GM03348 (cell line): ENCODE data around the gene NTHL1.
A peak's percentile ranks its signal among the peaks of the same experiment; 100 is the strongest.
"Not testable (repeated sequence)": the region's sequence is repeated elsewhere in the genome, so short reads cannot be mapped to it uniquely, and the experiment has no call there.

Source experiments
- DNase-seq: peaks from one replicate; pipeline ENCODE4 v3.0.0; 2012; ENCODE audit warnings: low spot score

The NTHL1 gene

DNA sequence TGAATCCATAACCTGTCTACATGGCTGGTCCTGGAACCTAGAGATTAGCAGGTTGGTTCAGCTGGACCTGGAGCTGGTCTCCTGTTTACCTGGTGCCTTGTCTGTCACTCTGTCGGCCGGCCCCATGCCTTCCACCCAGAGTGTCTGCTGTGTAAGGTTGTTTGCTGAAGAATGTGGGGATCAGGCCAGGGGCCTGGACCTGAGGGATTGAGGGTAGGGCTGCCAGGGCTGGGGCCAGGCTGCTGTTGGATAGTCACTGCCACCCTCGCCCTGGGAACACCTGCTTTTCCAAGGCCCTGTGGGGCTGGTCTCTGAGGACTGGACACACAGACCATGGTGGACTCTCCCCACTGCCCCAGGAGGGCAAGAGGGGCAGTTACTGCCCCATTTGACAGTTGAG is 19.5 kb downstream of the NTHL1 start:
- DNase-seq, result no peak

DNA sequence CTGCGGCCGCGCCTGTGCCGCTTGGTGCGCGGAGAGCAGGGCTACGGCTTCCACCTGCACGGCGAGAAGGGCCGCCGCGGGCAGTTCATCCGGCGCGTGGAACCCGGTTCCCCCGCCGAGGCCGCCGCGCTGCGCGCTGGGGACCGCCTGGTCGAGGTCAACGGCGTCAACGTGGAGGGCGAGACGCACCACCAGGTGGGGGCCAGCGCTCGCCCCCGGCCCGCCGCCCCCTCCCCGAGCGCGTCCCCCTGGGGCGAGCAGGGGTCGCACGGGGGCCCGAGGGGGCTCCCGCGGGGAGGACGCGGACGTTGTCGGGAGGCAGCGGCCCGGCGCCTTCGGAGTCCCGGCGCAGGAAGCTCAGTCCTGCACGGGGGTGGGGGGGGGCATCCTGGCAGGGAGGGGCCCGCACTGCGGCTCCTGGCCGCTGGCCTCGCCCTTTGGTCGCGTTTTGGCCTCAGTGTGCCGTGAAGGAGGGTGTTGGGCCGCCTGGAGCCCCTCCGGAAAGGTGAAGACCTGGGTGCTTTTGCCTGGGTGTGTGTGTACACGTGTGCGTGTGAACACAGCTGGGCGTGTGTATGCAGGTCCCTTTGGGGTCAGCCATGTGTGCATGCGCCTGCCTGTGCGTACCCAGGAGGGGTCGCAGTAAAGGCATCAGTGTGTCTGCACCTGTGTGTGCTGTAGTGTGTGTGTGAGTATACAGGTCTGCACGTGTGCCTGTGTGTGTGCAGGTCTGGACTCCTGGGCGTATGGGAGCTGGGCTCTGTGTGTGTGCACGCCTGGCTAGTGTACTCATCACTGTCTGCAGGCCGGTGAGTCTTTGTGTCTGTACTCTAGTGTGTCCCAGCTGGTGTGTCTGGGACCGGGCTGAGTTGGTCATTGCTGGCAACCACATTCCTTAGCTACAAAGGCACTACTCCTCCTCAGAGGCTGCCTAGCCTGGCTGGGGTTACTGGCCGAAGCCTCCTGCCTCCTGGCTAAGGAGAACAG is 20.3 kb downstream of the NTHL1 start:
- DNase-seq, result peak; percentile 63

DNA sequence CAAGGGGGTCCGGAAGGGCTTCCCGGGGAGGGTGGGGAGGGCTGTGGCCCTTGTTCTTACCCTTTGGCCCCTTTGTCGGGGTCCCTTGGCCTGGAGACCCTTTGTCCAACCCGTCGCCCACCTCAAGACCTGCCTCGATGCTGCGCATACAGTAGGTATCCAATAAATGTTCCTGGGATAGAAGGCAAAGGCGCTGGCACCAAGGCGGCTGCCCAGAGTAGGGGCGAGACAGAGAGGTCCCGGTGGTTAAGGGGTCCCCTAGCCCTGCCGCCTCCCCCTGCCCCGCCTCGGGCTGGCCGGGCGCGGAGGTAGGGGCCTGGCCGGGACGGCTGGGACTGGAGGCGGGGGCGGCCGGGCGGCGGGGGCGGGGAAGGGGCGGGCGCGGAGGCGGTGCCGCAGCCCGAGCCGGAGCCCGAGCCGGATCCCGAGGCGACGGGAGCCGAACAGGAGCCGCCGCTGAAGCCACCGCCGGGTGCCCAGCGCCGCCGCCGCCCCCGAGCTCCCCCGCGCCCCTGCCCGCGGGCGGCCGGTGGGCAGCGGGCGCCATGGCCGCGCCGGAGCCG is 21.1 kb downstream of the NTHL1 start, which contains the start of gene NHERF2:
TSS of gene NHERF2 (plus strand) at position 442 of the 563 bp plus-strand sequence. CDS start at position 546, 104 bp downstream.
- peak; percentile 90 for DNase-seq

DNA sequence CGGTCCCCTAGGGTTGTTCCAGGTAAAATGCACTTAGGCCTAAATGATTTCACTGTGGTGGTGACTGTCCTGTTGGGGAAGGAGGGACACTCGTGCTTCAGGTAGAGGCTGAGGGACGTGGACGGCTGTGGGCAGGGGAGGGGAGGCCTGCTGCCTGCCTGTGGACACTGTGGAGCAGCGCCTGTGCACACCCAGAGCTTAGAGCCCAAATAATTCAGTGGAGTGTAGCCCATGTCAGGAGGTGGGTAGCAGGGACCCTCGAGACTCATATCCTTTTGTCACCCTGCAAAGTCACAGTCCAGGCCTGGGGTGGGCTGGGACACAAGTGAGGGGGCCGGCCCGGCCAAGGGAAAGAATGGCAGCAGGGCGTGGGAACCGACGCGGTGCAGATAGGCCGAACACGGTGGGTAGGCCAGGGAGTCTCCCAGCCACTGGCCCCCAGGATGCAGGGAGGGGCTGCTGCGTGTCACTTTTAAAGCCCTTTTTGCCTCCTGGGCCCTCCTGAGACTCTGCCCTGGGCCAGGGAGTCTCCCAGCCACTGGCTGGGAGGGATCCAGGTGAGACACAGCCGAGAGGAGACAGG is 21.7 kb downstream of the NTHL1 start:
- DNase-seq, result no peak

- no peak for DNase-seq
Observed at GRCh38 chr16:2025251-2025650, 22.4 kb downstream of the NTHL1 start.

GRCh38 chr16:2024032-2024420 is 23.6 kb downstream of the NTHL1 start:
- DNase-seq, result no peak

DNA sequence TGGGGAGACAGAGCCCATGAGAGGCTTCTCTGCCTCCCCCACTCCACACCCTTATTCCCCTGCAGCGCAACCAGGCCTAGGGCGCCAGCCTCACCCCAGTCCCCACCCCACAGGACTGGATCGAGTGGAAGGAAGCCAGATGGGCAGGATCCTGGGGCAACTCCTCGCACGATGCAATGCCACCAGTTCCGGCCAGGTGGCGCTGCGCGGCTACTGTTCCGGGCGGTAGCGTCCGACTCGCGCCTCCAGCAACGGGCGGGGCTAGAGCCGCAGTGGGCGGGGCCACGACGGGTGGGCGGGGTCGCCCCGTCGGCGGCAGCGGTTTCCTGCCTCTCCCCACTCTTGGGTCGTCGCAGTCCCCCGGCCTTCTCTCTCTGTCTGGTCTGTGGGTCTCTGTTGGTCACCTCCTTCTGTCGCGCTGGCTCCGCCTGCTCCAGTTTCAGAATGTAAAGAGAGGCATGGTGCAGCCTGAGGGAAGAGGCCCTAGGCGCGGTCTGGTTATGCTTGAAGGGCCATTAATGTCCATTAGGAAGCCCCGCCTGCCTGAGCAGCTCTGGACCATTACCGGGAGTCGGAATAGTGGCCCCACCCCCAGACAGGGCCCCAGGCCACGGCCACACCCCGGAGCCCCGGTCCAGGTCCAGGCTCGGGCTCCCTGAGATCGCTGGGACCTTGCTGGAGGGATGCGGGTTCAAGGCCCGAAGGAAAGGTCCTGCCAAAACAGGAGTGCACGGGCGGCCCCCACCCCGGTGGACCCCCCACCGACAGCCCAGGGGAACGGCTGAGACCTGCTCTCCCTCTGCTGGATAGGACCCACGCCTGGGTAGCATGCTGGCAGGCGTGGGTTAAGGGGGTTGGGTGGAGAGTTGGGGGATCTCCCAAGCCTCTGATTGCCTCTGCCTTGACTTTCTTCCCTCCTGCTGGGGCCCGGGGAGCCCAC is 24.3 kb downstream of the NTHL1 start:
- peak; percentile 97 for DNase-seq

DNA sequence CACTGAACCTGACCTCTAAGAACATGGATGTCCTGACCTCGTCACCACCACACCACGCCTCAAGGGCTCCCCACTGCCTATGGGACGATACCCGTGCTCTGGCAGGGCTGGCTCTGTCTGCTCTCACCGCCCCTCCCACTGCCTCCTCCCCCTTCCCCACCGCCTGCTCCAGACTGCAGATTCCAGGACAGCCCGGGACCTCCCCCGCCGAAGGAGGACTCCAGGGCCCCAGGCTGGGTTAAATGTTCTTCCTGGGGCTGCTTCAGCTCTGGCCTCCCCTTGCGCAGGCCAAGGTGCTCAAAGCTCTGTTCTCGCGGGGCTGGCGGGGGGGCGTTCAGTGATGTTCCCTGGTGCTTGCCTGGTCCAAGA is 24.9 kb downstream of the NTHL1 start:
- DNase-seq, result no peak

DNA sequence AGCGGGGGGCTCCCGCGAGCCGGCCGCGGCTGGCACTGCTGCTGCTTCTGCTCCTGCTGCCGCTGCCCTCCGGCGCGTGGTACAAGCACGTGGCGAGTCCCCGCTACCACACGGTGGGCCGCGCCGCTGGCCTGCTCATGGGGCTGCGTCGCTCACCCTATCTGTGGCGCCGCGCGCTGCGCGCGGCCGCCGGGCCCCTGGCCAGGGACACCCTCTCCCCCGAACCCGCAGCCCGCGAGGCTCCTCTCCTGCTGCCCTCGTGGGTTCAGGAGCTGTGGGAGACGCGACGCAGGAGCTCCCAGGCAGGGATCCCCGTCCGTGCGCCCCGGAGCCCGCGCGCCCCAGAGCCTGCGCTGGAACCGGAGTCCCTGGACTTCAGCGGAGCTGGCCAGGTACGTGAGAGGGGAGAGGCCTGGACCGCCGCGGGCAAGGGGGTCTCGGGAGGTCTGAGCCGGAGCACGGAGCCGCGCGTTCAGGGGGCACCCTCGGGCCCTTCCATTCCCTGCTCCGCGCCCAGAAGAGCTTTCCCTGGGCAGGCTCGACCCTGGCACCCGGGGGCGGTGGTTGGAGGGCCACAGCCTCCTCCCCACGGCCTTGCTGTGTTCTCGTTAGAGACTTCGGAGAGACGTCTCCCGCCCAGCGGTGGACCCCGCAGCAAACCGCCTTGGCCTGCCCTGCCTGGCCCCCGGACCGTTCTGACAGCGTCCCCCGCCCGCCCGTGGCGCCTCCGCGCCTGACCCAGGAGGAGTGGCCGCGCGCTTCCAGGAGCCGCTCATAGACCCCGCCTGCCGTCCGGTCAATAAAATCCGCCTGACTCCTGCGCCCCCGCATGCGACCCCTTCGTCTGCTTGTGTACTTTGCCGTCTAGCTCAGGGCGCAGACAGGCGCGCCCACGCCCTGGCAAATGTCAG is 27.5 kb downstream of the NTHL1 start:
- DNase-seq, result no peak

- no peak for DNase-seq
Observed at GRCh38 chr16:2019518-2019920, 28.1 kb downstream of the NTHL1 start, which contains the start of gene NPW. NPW (plus strand) TSS chr16:2019785.

DNA sequence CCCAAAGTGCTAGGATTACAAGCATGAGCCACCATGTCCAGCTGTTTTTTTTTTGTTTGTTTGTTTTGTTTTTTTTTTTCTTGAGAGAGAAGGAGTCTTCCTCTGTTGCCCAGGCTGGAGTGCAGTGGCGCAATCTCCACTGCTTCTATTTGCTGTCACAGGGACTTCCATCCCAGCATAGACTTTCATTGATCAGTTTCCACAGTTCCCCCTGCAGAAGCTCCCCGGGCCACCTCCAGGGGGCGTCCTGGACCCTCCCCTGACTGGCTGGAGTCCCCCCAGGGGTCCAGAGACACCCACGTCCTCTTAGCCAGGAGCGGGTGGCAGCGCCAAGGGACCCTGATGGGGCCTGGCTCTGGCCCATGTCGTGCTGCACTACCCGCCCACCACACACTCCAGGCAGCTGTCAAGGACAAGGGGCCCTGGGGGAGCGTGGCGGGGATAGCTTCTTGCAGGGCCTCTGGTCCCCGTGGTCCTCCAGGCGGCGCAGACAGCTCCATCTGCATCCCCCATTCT is 31.2 kb downstream of the NTHL1 start:
- DNase-seq, result no peak

- DNase-seq, result no peak
Observed at GRCh38 chr16:2015947-2016208, 31.8 kb downstream of the NTHL1 start.

- no peak for DNase-seq
Observed at GRCh38 chr16:2015117-2015946, 32.3 kb downstream of the NTHL1 start.

DNA sequence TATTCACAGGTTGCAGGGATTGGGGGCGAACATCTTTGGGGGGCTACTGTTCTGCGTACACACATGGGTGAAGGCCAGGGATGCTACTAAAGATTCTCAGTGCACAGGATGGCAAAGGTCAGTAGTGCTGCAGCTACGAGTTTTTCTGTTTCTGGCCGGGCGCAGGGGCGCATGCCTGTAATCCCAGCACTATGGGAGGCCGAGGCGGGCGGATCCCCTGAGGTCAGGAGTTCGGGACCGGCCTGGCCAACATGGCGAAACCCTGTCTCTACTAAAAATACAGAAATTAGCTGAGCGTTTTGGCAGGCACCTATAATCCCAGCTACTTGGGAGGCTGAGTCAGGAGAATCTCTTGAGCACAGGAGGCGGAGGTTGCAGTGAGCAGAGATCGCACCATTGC is 34.1 kb downstream of the NTHL1 start:
- DNase-seq, result no peak

DNA sequence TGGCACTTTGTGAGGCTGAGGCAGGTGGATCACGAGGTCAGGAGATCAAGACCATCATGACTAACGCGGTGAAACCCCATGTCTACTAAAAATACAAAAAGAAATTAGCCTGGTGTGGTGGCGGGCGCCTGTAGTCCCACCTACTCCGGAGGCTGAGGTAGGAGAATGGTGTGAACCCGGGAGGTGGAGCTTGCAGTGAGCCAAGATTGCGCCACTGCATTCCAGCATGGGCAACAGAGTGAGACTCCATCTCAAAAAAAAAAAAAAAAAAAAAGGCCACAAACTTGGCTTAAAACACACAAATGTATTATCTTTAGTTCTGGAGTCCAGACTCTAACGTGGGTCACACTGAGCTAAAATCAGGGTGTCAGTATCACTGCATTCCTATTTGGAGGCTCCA is 35.9 kb downstream of the NTHL1 start:
- not testable (repeated sequence) for DNase-seq

DNA sequence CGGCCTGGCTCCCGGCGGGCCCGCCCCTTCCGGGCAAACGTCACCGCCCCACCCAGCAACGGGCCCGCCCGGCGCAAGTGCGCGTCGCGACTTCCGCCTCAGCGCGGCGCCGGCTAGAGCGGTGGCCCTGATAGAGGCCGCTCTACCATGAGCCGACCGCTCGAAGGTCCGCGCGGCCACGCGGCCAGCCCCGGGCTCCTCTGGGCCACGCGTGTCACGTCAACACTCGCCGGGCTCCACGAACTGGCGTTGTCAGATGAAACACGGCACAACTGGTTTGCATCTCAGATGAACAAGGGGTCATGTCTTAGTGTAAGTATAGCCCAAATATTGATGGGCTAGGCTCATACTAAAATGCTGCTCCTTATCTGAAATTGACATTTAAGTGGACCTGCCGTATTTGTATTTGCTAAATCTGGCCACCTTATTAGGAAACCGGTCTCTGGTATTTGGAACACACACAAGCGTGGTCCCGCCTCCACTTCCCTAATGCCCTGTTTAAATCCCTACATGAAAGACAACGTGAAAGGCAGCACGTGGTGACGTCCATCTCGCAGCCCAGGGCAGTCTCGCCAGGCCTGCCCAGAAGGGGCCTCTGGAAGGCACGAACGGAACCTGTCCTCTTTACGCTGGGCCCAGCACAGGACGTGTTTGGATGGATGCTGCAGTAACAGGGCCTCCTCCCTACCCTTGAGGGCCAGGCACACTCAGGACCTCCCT is 37.7 kb downstream of the NTHL1 start, which contains the start of gene ZNF598:
TSS of gene ZNF598 (minus strand) at position 31 of the 720 bp plus-strand sequence.
- DNase-seq, result peak; percentile 96

DNA sequence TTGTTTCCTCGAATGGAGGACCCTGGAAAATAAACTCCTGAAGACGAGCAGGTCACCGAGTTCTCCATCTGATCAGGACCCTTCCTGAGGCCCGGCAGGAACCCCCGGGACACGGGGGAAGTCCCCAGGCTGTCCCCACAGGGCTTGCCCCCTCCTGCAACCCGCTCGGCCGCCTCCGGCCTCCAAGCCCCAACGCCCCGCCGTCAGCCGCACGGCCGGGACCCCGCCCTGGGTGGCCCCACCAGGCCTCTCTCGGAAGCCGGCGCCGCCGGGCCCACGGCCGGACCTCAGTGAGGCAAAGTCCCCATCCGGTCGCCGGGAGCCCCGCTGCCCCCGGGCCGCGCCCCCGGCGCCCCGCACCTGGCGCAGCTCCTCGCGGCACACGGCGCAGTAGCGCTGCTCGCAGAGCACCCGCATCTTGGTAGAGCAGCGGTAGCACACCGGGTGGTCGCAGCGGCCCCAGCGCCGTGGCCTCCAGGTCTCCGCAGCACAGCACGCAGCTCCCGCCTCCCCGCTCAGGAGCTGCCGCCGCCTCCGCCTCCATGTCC is 38.4 kb downstream of the NTHL1 start:
- no peak for DNase-seq

DNA sequence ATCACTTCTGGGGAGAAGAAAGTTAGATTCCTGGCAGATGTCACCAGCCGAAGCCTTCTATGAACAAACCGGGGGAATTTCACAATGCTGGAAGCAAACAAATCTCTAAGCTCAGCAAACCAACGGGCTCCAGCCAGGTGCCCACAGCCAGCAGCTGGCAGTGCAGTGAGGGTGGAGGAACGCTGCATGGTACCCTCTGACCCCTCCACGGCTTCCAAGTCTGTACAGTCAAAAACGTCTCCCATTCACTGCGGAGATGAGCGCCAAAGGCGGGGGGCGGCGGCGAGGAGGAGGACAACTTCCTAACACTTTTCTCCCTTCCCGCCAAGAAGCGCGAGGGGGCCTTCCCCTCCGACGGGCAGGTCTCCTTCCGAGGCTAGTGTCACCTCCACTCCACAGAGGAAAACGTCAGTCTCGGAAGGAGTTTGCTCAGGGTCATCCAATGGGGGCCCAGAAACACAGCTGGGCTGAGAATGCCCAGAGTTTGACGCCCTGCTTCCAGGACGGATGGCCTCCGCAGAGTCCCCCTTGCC is 38.9 kb downstream of the NTHL1 start:
- DNase-seq, result peak; percentile 53
